Measurements from ENCODE around the gene DUSP1. TPM values are rescaled to one million over a fixed set of nuclear protein-coding genes. Genes with fewer than 3 reads are reported as not detected.

The DUSP1 gene
- total and polyA plus RNA-seq, 2 donors (not counting 3 experiments of a cell fraction or from before 2014, with no cell fraction given): 36.1 to 196 TPM

DNA sequence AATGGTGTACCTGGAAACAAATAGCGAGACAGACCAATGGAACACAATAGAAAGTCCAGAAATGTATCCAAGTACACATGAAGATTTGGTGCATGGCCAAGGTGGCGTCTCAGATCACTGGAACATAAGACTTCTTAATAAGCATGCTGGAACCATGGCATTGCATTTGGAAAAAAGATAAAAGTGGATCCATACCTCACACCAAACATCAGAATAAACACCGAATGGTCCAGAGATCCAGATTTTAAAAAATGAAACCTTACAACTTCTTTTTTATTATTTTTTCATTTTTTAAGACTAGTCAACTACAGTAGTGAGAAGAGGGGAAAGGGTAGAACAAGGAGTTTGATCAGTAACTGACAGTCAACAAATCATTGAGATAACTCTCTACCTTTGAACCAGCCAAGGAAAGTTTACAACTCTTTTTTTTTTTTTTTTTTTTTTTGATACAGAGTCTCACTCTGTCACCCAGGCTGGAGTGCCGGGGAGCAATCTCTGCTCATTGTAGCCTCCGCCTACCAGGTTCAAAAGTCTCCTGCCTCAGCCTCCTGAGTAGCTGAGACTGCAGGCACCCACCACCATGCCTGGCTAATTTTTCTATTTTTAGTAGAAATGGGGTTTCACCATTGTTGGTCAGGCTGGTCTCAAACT lies 8.8 kb upstream of the DUSP1 start:
- Histone ChIP-seq H3K4me1 (ENCODE audit: control insufficient read depth, extremely low read depth, insufficient read depth, low read length) (peaks cover 21% of the 10 kb centered on the region), H3K79me2 (ENCODE audit: control insufficient read depth, insufficient read depth, low read length) (no peaks in the 10 kb centered on the region), H2AFZ (ENCODE audit: low read depth, low read length) (no peak overlapping the region), H3K36me3 (ENCODE audit: control insufficient read depth in 2 of 2, extremely low read depth in 1 of 2, insufficient read depth in 2 of 2, low read length in 2 of 2) (no peaks in the 10 kb centered on the region), H3K27me3 (ENCODE audit: control insufficient read depth in 2 of 2, insufficient read depth in 2 of 2, low read length in 2 of 2) (no peaks in the 10 kb centered on the region), H4K20me1 (replicated peaks; ENCODE audit: control insufficient read depth, extremely low read depth, insufficient read depth, low read length) (no peaks in the 10 kb centered on the region), H3K9ac (replicated peaks; ENCODE audit: extremely low read depth, insufficient read depth, low read length) (no peak overlapping the region), H3K4me3 (replicated peaks in 1 of 3; ENCODE audit: insufficient read depth in 1 of 3, low read depth in 1 of 3, low read length in 3 of 3) (no peak overlapping the region), H3K9me3 (replicated peaks; ENCODE audit: control insufficient read depth, insufficient read depth, low read length) (no peaks in the 10 kb centered on the region), H3K9me1 (replicated peaks; ENCODE audit: control insufficient read depth, extremely low read depth, insufficient read depth, low read length) (no peaks in the 10 kb centered on the region), H3K4me2 (ENCODE audit: insufficient read depth, low read length) (no peak overlapping the region), H3K27ac (ENCODE audit: insufficient read depth, low read depth, low read length) (no peak overlapping the region)
- FAIRE-seq: no peak
- TF ChIP-seq, protein P1, sequence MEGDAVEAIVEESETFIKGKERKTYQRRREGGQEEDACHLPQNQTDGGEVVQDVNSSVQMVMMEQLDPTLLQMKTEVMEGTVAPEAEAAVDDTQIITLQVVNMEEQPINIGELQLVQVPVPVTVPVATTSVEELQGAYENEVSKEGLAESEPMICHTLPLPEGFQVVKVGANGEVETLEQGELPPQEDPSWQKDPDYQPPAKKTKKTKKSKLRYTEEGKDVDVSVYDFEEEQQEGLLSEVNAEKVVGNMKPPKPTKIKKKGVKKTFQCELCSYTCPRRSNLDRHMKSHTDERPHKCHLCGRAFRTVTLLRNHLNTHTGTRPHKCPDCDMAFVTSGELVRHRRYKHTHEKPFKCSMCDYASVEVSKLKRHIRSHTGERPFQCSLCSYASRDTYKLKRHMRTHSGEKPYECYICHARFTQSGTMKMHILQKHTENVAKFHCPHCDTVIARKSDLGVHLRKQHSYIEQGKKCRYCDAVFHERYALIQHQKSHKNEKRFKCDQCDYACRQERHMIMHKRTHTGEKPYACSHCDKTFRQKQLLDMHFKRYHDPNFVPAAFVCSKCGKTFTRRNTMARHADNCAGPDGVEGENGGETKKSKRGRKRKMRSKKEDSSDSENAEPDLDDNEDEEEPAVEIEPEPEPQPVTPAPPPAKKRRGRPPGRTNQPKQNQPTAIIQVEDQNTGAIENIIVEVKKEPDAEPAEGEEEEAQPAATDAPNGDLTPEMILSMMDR (IDR thresholded peaks at IDR 0.05; ENCODE audit: extremely low read depth in 1 of 2, insufficient read depth in 1 of 2, low read depth in 1 of 2, low read length in 2 of 2): no peak
- no peak for TF ChIP-seq JUN (IDR thresholded peaks at IDR 0.05; ENCODE audit: borderline replicate concordance, insufficient read depth, insufficient read length, low read depth)
- no peak for TF ChIP-seq GATA2 (IDR thresholded peaks at IDR 0.05; ENCODE audit: insufficient read depth, insufficient read length, low read depth, low read length)
- no peak for TF ChIP-seq EZH2 (IDR thresholded peaks at IDR 0.05; ENCODE audit: borderline replicate concordance, low read depth, low read length, severe bottlenecking)
- CTCF ChIA-PET: interaction anchor here (0.7 to 2.8 kb wide), 4 partner anchors 9 to 152 kb away, joined by 3 to 15 read pairs (median 3); no protein-coding TSS in a partner anchor
- POLR2A ChIA-PET: no interaction called here
- DNase-seq (ENCODE audit: low read depth, low spot score): no peak
- dilution Hi-C loops (cut with MboI; ENCODE audit: extremely low pct_ligation_motif_present, low sequenced_read_pairs) (no loop called here), intact Hi-C loops (cut with micrococcal nuclease) (loop anchor here (10.0 kb wide), 1 partner anchor 985 kb away; no protein-coding TSS in a partner anchor)
- no TSS peak for BruUV-seq (replicated peaks)
